ENCODE data around the gene TVP23A. TPM values are rescaled to one million over a fixed set of nuclear protein-coding genes. Genes with fewer than 3 reads are reported as not detected.

Gene TVP23A
- total and polyA plus RNA-seq, 2 experiments from 2014 or later, result 2.0 to 2.1 TPM

DNA sequence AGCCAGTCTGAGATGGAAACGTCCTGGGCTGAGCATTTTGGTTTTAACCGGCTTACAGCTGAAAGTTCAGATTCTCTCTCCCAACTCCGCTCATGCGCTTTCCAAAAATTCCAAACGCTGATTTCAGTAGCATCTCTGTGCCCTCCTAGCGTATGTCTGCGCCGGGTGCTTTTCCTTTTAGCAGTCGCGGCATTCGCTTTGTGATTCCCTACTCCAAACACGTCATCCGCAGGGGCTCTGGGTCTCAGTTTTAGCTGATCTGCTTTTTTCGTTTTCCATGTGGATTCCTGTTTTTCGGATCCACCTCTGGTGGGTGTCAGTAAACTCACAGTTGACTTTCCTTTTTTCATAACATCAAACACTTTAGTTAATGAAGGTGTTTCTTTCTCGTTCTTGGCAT lies 22.1 kb upstream of the TVP23A start:
- DNase-seq (ENCODE audit: low read depth in 1 of 2, low spot score in 1 of 2), result no peak
- no peaks in the 10 kb centered on the region for H3K36me3 ChIP-seq
- no peaks in the 10 kb centered on the region for H3K9me3 ChIP-seq (ENCODE audit: low read depth)
- no peak overlapping the region for H3K4me3 ChIP-seq
- TF ChIP-seq, protein P1, sequence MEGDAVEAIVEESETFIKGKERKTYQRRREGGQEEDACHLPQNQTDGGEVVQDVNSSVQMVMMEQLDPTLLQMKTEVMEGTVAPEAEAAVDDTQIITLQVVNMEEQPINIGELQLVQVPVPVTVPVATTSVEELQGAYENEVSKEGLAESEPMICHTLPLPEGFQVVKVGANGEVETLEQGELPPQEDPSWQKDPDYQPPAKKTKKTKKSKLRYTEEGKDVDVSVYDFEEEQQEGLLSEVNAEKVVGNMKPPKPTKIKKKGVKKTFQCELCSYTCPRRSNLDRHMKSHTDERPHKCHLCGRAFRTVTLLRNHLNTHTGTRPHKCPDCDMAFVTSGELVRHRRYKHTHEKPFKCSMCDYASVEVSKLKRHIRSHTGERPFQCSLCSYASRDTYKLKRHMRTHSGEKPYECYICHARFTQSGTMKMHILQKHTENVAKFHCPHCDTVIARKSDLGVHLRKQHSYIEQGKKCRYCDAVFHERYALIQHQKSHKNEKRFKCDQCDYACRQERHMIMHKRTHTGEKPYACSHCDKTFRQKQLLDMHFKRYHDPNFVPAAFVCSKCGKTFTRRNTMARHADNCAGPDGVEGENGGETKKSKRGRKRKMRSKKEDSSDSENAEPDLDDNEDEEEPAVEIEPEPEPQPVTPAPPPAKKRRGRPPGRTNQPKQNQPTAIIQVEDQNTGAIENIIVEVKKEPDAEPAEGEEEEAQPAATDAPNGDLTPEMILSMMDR (IDR thresholded peaks at IDR 0.05; ENCODE audit: low read depth, low read length), result no peak
- H3K4me1 ChIP-seq (ENCODE audit: low read depth), result no peaks in the 10 kb centered on the region
- H3K27me3 ChIP-seq, result peaks cover 3% of the 10 kb centered on the region
- H3K27ac ChIP-seq, result no peak overlapping the region

DNA sequence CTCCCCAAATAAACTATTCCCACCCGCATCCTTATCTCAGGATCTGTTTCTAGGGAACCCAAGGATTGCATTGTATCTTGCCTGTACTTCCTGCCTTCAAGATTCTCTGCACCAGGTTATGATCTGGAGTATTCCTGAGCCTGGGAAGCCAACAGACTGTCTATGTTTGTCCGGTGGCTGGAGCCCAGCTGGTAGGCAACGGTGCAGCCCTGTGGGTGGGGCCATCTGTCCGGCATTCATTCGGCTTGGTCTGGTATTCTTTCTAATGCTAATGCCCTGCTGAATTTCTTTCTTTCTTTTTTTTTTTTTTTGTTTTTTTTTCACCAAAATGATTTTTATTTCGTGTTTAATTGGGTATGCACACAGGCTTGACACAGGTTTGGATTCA lies 20.7 kb upstream of the TVP23A start:
- no peaks in the 10 kb centered on the region for H3K36me3 ChIP-seq
- no peak for DNase-seq (ENCODE audit: low read depth in 1 of 2, low spot score in 1 of 2)
- no peaks in the 10 kb centered on the region for H3K4me1 ChIP-seq (ENCODE audit: low read depth)
- H3K4me3 ChIP-seq, result no peak overlapping the region
- TF ChIP-seq, protein P1 (IDR thresholded peaks at IDR 0.05; ENCODE audit: low read depth, low read length), result no peak
- no peaks in the 10 kb centered on the region for H3K9me3 ChIP-seq (ENCODE audit: low read depth)
- no peak overlapping the region for H3K27ac ChIP-seq
- H3K27me3 ChIP-seq, result peaks cover 3% of the 10 kb centered on the region

DNA sequence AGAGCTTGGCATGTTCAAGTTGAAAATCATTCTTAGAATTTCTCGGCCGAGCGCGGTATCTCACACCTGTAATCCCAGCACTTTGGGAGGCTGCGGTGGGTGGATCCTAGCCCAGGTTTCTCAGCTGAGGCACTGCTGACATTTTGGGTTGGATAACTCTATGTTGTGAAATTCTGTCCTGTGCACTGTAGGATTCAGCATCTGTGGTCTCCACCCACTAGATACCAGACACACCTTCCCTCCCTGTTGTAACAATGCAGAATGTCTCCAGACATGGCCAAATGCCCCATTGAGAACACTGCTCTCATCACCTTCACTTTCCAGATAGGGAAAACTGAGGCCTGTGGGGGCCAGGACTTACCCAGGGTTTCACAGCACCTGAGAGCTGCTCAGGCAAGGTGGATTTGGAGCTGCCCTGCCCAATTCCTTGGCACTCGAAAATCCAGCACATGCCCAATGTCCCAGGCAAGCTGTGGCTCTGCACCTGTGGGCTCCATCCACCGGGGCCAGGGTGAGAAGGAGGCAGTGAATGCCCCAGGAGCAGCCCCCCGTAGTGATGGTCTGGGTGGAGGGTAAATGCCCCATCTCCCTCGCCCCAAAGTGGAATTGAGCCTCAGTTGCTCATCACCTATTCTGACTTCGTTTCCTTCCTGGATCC lies 20.2 kb upstream of the TVP23A start:
- Histone ChIP-seq H3K9me3 (ENCODE audit: low read depth) (no peaks in the 10 kb centered on the region), H3K27ac (no peak overlapping the region), H3K36me3 (no peaks in the 10 kb centered on the region), H3K4me1 (ENCODE audit: low read depth) (no peaks in the 10 kb centered on the region), H3K4me3 (no peak overlapping the region), H3K27me3 (peaks cover 3% of the 10 kb centered on the region)
- TF ChIP-seq, protein P1 (IDR thresholded peaks at IDR 0.05; ENCODE audit: low read depth, low read length), result no peak
- no peak for DNase-seq (ENCODE audit: low read depth in 1 of 2, low spot score in 1 of 2)

DNA sequence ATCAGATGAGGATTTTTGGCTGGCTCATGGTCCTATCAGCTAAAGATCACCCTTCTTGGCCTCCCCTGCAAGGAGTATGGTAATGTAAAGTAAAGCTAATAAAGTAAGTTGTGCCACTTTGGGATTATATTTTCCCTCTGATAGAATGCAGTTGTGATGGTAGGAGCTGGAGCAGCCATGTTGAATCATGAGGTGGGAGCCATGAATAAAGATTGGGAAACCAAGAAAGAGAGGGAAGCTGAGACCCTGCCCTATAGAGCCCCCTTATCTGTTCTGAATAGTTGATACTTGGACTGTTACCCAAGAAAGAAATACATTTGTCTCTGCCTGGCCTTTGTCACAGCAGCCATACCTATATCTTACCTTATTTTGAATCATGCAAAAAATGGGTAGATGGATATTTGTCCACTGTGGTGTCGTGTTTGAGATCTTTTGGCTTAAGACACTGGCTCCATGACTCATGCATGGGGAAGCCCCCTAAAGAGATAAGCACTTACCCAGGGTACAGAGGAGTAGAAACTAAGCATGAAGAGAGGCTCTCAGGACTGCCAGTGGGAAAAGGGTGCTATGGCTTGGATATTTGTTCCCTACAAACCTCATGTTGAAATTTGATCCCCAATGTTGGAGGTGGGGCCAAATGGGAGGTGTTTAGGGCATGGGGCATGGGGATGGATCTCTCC lies 17.7 kb upstream of the TVP23A start:
- H3K4me3 ChIP-seq, result no peak overlapping the region
- no peak overlapping the region for H3K27ac ChIP-seq
- no peak for DNase-seq (ENCODE audit: low read depth in 1 of 2, low spot score in 1 of 2)
- H3K27me3 ChIP-seq, result peaks cover 3% of the 10 kb centered on the region
- TF ChIP-seq, protein P1 (IDR thresholded peaks at IDR 0.05; ENCODE audit: low read depth, low read length), result no peak
- no peaks in the 10 kb centered on the region for H3K9me3 ChIP-seq (ENCODE audit: low read depth)
- no peaks in the 10 kb centered on the region for H3K4me1 ChIP-seq (ENCODE audit: low read depth)
- H3K36me3 ChIP-seq, result no peaks in the 10 kb centered on the region

DNA sequence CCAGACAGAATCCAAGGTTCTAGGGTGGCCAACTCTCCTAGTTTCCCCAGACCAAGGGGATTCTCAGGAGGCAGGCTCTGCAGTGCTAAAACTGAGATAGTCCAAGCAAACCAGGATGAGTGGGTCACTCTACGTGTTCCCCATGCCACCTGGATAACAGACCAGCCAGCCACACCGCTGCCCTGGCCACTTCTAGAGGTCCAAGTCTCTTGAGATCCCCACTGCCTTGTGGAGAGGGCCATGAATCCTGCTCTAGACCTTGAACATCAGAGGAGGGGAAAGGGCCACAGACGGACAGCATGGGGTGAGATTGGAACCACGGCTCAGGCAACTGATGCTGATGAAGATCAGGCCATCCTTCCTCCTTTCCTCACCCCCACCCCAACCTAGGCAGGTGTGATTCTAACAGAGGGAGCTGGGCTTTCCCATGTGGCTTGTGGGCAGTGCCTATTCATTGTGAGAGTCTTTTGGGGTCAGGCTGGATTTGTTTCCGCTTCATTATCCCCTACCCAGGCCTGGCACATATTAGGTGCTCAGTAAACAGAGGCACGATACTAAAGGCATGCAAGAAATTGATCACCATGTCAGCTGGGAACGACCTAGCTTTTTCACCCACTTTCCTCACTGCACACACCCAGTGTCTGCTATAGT lies 16.8 kb upstream of the TVP23A start:
- no peaks in the 10 kb centered on the region for H3K9me3 ChIP-seq (ENCODE audit: low read depth)
- no peaks in the 10 kb centered on the region for H3K36me3 ChIP-seq
- H3K4me1 ChIP-seq (ENCODE audit: low read depth), result no peaks in the 10 kb centered on the region
- peaks cover 3% of the 10 kb centered on the region for H3K27me3 ChIP-seq
- no peak overlapping the region for H3K27ac ChIP-seq
- no peak for DNase-seq (ENCODE audit: low read depth in 1 of 2, low spot score in 1 of 2)
- TF ChIP-seq, protein P1 (IDR thresholded peaks at IDR 0.05; ENCODE audit: low read depth, low read length), result no peak
- no peak overlapping the region for H3K4me3 ChIP-seq

Measured in cardiac muscle cell (in vitro differentiated cells and primary cell).